ENCODE results near the gene NPAS1. TPM values are rescaled to one million over a fixed set of nuclear protein-coding genes. Genes with fewer than 3 reads are reported as not detected.
A peak's percentile ranks its signal among the peaks of the same experiment; 100 is the strongest.

NPAS1 gene
- total RNA-seq, 1 experiment from 2014 or later: 4.6 TPM

DNA sequence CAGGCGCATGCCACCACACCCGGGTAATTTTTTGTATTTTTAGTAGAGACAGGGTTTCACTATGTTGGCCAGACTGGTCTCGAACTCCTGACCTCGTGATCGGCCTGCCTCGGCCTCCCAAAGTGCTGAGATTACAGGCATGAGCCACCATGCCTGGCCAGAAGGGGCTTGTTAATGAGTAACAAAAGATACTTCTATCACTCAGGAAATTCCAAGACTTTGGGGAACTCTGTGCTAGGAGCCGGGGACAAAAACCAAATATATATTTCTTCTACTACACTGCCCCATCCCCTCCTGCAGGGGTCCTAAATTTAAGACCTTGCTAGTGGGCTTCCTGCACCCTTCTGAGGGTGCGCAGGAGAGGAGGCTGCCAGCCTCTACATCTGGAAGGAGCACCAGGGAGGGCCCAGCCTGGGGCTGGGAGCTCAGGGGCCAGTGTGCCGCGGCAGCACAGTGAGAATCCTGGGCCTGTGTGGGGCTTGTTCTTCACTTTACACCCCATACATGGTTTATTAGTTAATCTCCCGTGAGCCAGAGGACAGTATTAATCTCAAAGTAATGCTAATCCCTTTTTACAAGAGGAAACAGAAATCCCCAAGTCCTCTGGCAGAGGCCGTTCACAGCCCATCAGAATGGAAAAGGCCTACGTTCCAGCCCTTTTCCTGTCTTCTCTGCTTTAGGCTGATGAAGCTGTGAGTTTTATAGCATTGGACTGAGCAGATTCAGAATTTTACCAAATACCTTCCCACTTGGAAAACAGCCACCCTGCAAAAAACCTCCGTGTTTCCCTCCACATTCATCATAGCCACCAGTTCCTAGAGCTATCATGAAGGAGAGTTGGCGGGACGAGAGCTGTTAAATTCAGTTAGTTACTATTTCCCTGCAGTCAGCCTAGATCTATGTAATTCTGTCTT is 44.4 kb upstream of the NPAS1 start (continued):
- TF ChIP-seq EGR1 (IDR thresholded peaks at IDR 0.05; ENCODE audit: low read depth) (no peak), POLR2A (IDR thresholded peaks at IDR 0.05; ENCODE audit: borderline replicate concordance, extremely low read depth, insufficient read depth, insufficient read length) (no peak), FOSL1 (IDR thresholded peaks at IDR 0.05; ENCODE audit: low read depth) (no peak), YY1 (IDR thresholded peaks at IDR 0.05; ENCODE audit: extremely low read depth, insufficient replicate concordance, low read depth, low read length) (no peak), POLR2AphosphoS5 (IDR thresholded peaks at IDR 0.05; ENCODE audit: low read depth, low read length) (no peak), SP1 (IDR thresholded peaks at IDR 0.05; ENCODE audit: low read depth) (no peak), EZH2 (IDR thresholded peaks at IDR 0.05) (no peak)
- TF ChIP-seq, protein P1, sequence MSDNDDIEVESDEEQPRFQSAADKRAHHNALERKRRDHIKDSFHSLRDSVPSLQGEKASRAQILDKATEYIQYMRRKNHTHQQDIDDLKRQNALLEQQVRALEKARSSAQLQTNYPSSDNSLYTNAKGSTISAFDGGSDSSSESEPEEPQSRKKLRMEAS (IDR thresholded peaks at IDR 0.05): no peak

DNA sequence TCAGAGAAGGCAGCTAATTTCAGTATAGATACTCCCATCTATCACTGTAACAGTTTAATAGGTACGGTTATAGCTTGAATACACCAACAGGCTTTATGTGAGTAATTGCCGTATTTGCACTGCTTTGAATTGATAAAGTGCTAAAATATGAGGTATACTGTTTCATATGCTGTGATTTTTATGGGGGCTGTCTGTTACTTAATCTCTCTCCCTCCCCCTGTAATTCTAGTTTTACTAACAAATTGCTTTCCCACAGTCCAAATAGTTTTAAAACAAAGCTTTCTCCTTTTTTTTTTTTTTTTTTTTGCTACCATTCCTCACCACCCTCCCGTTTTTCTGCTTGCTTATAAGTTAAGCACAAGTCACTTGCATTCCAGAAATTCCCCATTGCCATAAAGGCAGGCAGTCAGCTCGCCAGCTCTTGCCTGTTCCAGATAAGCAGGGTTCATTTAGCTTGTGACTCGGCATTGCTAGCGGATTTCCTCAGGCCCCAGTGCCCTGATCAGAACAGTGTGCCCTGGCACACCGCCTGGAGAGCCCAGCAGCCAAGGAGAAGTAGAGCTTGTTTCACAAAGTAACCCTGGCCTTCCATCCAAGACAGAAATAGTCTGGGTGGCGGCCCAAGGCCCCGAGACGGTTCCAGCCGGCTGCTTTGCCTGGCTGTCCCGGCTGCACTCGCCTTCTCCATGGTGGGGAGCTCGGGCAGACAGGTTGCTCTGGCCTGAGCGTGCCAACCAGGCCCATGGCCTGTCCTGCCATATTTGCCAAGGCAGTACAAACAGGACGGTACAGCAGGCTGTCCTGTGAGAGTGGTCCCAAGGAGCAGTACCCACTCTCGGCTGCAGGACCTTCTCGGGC is 43.5 kb upstream of the NPAS1 start:
- RAD21 ChIA-PET (ENCODE audit: low non-redundant PET in 1 of 2, low total read pairs in 2 of 2, uncharacterized antibody in 2 of 2, unreplicated experiment in 2 of 2): no interaction called here
- POLR2A ChIA-PET: interaction anchor here (0.6 to 0.7 kb wide), 2 partner anchors 24 to 1665 kb away, joined by 3 to 5 read pairs; no protein-coding TSS in a partner anchor
- no TSS peak for BruUV-seq (replicated peaks)

More for the DNA sequence above, 43.5 kb upstream of the NPAS1 start:
- Histone ChIP-seq H4K20me1 (ENCODE audit: insufficient read depth) (no peaks in the 10 kb centered on the region), H2AFZ (ENCODE audit: low read depth, low read length, poor library complexity, severe bottlenecking) (no peak overlapping the region), H3K9me2 (ENCODE audit: insufficient read depth) (no peaks in the 10 kb centered on the region), H3K9me3 (ENCODE audit: control insufficient read depth in 1 of 2, insufficient read depth in 1 of 2, low read depth in 1 of 2, low read length in 2 of 2) (no peaks in the 10 kb centered on the region), H3K4me2 (ENCODE audit: low read length) (peak overlapping the region; percentile 41), H3K27me3 (ENCODE audit: insufficient read depth, low read length) (no peaks in the 10 kb centered on the region), H3K4me1 (ENCODE audit: control insufficient read depth in 1 of 2, insufficient read depth in 2 of 2, low read length in 2 of 2) (peaks cover 20 to 49% of the 10 kb centered on the region in 2 experiments), H3K27ac (ENCODE audit: low read depth, low read length) (peak overlapping the region; percentile 45; the same call in 1 of the 2 replicates), H3K9ac (ENCODE audit: low read length) (peak overlapping the region; percentile 18; the same call in 1 of the 2 replicates), H3K36me3 (ENCODE audit: control insufficient read depth in 1 of 2, insufficient read depth in 2 of 2, low read length in 2 of 2) (no peaks in the 10 kb centered on the region), H3K79me2 (ENCODE audit: insufficient read depth, low read length) (peaks cover 16% of the 10 kb centered on the region; the same call in 1 of the 2 replicates), H3K4me3 (replicated peaks in 1 of 2; ENCODE audit: low read depth in 1 of 2, low read length in 2 of 2) (no peak overlapping the region)
- peak; percentile 3 for DNase-seq (ENCODE audit: low read depth, low spot score)
- ATAC-seq: peak; percentile 66
- intact Hi-C loops (cut with micrococcal nuclease): no loop called here
- TF ChIP-seq, protein P2, sequence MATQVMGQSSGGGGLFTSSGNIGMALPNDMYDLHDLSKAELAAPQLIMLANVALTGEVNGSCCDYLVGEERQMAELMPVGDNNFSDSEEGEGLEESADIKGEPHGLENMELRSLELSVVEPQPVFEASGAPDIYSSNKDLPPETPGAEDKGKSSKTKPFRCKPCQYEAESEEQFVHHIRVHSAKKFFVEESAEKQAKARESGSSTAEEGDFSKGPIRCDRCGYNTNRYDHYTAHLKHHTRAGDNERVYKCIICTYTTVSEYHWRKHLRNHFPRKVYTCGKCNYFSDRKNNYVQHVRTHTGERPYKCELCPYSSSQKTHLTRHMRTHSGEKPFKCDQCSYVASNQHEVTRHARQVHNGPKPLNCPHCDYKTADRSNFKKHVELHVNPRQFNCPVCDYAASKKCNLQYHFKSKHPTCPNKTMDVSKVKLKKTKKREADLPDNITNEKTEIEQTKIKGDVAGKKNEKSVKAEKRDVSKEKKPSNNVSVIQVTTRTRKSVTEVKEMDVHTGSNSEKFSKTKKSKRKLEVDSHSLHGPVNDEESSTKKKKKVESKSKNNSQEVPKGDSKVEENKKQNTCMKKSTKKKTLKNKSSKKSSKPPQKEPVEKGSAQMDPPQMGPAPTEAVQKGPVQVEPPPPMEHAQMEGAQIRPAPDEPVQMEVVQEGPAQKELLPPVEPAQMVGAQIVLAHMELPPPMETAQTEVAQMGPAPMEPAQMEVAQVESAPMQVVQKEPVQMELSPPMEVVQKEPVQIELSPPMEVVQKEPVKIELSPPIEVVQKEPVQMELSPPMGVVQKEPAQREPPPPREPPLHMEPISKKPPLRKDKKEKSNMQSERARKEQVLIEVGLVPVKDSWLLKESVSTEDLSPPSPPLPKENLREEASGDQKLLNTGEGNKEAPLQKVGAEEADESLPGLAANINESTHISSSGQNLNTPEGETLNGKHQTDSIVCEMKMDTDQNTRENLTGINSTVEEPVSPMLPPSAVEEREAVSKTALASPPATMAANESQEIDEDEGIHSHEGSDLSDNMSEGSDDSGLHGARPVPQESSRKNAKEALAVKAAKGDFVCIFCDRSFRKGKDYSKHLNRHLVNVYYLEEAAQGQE (IDR thresholded peaks at IDR 0.05; ENCODE audit: low read depth): no peak
- TF ChIP-seq POLR2A (IDR thresholded peaks at IDR 0.05; ENCODE audit: borderline replicate concordance, extremely low read depth, insufficient read depth, insufficient read length): no peak
- CTCF ChIA-PET: interaction anchor here (1.0 to 1.8 kb wide), 2 partner anchors 36 to 37 kb away, joined by 3 to 4 read pairs; no protein-coding TSS in a partner anchor
